GM12801 (cell line): ENCODE data around the gene ZNF490.

ENCODE experiments used
- CTCF ChIP-seq: IDR thresholded peaks from one replicate; pipeline ENCODE4 v1.5.1; 2011; ENCODE audit warnings: control low read depth; ENCODE audit not compliant: insufficient read length; ENCODE audit errors: extremely low read depth

ZNF490 gene

GRCh38 chr19:12647490-12648071 is 37.0 kb upstream of the ZNF490 start:
- no peak for TF ChIP-seq CTCF

- TF ChIP-seq CTCF, result no peak
Observed at GRCh38 chr19:12647047-12647446, 36.4 kb upstream of the ZNF490 start.

DNA sequence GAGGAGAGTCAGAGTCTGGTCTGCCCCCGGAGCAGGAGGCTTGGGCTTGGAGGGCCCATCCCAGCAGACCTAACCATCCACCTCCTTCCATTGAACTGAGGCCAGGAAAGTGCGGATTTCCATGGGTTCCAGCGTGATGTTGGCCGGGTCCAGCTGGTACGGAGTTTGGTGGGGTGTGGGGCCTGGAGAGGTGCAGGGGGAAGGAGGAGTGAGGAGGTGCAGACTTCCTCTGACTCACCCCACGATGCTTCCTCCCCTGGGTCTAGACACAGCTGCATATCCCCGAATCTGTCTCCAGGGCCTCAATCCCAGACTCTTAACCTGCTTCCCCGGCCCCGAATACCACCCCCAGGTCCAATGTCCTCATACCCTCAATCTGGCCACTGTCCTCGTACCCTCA is 35.9 kb upstream of the ZNF490 start:
- no peak for TF ChIP-seq CTCF

- no peak for TF ChIP-seq CTCF
Observed at GRCh38 chr19:12642506-12642905, 31.9 kb upstream of the ZNF490 start.

DNA sequence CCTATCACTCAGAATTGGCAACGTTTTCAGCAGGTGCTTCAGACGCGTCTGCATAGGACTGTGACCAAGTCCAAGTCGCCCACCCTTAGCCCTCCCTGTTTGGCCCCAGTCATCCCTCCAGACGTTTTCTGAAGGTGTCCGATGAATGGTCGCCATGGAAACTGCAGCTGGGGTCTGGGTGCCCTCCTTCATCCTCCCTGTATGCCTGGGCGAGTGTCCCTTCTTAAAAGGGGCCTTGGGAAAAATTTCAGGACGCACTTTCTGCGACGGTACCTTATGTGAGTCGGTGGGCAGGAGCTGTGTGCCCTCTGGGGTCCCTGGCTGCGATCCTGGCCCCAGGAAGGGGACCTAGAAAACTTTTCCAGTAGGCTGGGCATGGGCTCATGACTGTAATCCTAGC is 30.8 kb upstream of the ZNF490 start:
- no peak for TF ChIP-seq CTCF

- no peak for TF ChIP-seq CTCF
Observed at GRCh38 chr19:12639901-12640613, 29.4 kb upstream of the ZNF490 start.

DNA sequence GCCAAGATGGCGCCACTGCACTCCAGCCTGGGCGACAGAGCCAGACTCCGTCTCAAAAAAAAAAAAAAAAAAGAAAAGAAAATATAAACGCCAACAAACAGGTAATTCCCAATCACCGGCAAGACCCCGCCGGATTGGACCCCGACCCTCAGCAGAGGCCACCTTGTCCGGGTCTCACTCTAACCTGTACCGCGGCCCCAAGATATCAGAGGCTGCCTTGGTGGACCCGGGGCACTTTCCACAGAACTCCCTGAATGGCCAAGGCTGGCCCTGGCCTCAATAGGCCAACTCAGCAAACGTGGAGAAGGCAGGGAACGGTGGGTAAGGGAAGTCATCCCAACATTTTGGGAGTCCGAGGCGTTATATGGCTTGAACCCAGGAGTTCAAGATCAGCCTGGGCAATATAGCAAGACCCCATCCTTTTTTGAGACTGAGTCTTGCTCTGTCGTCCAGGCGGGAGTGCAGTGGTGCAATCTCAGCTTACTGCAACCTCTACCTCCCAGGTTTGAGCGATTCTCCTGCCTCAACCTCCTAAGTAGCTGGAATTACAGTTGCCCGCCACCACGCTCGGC is 28.1 kb upstream of the ZNF490 start:
- TF ChIP-seq CTCF, result no peak
